ENCODE data around the gene GSDME.

The GSDME gene

DNA sequence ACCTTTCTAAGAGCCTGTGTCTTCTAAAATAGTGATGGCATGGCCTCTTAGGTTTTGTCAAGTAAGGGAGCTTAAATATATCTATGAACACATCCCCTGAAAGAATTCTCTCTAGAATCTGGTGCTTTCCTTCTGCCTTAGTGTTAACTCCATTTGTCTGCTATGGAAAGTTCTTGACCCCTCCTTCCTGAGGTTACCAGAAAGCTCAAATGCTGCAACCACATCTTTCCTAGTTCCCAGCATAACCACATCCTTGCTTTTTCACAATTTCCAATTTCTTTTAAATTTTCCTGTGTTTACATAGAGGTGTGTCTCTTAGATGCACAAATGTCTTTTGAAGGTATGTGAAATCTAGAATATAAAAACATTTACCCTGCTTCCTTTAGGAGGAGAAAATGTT, 16.4 kb upstream of the GSDME start:
- DNase-seq (ENCODE audit: low spot score), result no peak

DNA sequence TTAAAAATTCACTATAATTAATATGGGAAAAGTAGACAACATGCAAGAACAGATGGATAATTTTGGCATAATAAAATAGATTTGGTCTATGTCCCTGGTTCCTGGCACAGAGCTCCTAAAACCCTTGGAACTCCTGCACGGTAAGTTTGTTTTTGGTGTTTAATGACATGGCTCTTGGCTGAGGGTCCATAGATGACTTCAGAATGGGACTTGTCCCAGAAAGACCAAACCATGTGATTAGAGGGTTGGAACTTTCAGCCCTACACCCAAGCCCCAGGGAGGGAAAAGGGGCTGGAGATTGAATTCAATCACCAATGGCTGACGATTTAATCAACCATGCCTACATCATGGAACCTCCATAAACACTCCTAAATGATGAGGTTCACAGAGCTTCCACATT, 12.6 kb upstream of the GSDME start:
- no peak for DNase-seq (ENCODE audit: low spot score)

DNA sequence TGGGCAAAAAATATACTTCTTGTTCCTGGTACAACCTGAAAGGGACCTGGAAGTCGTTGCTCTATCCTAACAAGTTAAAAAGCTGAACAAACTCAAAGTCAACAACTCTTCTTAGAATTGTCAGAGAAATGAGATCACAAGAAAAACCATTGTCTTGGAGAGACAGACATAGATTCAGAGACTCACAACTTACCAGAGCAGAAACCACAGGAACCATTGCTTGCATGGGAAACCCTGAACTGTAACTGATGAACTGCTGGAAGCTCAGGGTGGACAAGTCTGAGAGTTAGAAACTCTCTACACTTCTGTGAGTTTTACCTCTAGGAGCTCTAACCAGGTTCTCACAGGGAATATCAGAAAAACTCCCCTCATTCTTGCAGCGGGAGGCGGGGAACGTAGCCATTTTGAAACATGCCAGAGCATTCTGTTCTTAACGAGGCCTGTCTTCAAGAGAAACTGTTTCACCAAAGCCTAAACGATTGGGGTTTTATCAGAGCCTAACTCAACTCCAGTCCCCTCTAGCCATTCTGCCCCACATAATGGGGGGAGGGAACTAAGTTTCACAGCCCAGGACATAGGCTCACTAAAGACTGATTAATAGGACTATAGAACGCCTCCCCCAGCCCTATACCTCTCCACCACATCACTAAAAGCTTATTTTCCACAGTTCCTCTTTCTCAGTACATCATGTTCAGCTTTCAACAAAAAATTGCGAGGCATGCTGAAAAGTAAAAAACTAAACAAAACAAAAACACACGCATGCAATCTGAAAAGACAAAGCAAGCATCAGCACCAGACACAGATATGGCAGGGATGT, 12.0 kb upstream of the GSDME start:
- DNase-seq (ENCODE audit: low spot score), result no peak

DNA sequence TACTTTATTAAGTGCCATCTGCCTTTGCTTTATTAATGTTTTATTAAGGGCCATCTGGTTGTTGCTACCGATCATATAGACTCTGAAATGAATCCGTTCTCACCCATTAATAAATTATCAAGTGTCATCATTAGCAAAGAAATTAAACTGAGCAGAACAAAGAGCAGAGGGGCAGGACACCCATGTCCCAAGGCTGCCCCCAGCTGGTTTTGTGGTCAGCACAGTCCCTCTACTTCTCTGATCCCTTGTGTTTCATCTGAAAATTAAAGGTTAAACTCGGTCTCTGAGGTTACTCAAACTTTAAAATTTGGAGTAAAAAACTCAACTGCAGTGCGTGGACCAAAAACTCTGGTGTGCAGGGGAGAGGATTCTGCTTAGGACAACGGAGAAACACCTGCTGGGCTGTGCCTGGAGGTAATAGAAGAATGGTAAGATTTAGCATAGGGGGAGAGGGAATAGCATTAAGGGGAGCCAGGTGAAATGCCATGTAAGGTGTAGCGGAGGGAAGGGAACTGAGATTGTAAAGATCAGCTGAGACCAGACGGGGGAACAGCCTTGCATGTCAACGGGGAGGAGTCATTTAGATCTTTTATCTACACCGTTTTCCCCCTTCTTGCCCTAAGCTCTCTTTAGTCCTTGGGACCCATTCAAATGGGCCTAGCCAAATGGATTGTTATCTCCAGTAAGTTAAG, 10.8 kb upstream of the GSDME start:
- DNase-seq (ENCODE audit: low spot score), result no peak

DNA sequence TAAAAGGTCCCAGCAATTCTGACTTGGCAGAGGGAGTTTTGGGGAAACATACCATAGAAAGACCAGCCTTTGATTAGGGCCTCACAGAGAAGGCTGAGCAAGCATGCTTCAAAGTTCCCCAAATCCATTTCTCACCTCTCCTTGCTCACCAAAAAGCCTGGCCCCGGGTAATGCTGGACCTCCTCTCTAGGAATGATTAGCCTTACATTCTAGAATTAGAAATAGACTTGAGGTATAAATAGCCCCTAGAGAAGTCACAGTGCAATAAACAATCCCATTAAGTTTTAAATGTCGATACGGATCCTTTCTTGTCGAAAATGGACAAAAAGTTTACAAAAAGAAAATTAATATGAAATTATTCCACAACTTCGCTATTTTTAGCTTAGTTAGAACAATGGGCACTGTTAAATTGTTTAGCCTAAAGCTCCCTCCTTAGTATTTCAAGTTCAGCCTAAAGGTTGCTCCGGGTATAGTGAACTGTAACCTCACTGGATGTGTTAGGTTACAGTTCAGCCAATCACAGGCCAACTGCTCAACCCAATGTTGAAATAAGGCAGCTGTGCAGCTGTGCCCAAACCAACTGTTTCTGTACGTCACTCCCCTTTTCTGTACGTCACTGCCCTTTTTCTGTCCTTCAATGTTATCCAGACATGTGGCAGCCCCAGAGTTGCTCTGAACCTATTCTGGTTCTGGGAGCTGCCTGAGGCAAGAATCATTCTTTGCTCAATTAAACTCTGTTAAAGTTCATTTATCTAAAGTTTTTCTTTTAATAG, 7.9 kb upstream of the GSDME start:
- DNase-seq (ENCODE audit: low spot score), result peak; percentile 29

DNA sequence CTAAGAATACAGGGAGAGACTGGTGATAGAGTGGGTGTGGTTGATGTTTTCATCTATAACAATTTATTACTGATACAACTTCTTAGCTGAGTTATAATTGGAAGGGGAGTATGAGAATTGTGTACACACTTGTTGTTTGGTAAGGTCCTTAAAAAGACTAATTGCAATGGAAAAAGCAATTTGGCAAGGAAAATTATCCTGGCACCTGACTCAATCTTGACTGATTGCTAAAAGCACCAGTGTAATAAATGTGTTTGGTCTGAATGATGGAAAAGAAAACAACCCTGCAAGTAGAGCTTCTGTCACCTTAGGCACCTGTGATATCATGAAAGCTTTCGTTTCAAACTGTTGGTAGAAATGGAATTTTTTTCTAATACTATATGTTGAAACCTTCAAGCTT, 6.7 kb upstream of the GSDME start:
- DNase-seq (ENCODE audit: low spot score), result no peak

DNA sequence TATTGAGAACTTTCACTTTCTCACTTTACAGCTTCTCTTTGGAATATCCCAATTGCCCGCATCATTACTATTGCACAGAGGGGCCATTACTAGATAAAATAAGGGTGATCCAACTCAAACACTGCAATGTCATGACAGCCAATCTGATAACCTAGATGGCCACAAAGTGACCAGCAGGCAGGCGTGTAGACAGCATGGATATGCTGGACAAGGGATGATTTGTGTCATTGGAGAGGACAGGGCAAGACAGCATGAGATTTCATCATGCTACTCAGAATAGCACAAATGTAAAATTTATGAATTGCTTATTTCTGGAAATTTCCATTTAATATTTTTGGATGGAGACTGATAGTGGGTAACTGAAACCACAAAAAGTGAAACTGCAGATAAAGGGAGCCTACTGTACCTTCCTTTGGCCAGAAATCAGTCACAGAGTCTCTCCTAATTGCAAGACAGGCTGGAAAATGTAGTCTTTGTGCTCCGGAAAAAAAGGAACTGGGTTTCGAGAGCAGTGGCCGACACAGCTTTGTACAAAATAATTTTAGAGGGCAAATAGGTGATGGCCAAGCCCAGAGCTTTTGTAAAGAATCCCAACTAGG, 6.1 kb upstream of the GSDME start:
- DNase-seq (ENCODE audit: low spot score), result no peak

DNA sequence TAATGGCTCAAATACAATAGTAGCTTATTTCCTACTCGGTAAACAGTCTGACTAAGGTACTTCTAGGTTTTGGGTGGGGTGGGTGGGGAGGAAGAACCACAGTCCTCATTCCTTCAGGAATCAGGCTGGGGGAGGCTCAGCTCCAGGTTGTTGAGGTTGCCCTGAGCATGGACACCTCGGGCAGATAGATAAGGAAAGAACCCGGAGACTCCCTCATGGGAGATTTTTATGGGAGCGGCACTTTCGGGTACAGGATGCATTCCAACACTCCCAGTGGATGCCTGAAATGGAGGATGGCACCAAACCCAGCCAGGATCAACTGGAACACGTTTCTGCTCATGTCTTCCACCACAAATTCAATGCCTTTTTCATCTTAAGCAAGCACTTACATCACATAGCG, 5.5 kb upstream of the GSDME start:
- DNase-seq (ENCODE audit: low spot score), result no peak

DNA sequence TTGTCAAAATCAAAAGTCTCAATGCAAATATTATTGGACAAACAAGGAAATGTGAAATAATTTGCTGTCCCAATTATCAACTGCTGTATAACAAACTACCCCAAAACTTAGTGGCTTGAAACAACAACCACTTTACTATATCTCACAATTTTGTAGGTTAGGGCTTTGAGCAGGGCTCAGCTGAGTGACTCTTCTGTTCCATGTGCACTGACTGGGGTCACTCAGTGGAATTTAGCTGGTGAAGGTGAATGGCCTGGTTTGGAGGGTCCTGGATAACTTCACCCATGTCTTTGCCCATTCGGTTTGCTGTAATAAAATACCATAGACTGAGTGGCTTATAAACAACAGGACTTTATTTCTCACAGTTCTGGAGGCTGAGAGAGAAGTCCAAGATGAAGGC, 3.7 kb upstream of the GSDME start:
- DNase-seq (ENCODE audit: low spot score), result no peak

DNA sequence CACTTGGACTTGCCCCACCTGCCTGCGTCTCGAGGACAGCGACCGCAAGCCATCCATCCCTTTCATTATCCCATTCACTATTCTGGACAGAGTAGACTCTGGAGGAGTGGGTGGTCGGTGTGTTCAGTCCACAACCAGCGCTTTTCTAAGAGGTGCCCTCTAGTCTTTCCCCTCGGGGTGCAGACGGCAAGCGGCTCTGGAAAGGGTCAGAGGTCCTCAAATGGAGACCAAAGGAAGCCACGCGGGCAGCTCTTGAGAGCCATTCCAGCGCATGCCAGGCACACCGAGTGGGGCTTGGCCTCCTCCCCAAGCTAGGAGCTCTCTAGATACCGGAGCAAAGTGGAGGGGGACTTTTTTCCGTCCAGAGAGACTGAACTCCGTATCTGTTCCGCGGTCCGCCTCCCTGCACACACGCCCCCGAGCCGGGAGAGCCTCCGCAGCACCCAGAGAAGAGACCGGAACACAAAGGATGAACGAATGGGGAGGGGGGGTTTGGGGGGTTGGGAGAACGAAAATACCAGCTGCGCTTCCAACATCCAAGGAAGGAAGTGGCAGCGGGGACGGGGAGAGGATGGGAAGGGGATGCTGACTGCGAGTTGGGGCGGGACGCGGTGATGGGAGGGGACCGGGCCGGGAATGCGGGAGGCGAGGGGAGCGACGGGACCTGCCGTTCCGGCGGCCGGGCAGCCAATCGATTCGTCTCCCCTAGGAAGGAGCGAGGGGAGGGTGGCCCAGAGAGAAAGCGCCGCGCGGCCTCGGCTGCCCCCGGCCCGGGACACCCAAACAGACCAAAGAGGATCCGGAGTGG, 515 bp downstream of the GSDME start:
- peak; percentile 56 for DNase-seq (ENCODE audit: low spot score)

DNA sequence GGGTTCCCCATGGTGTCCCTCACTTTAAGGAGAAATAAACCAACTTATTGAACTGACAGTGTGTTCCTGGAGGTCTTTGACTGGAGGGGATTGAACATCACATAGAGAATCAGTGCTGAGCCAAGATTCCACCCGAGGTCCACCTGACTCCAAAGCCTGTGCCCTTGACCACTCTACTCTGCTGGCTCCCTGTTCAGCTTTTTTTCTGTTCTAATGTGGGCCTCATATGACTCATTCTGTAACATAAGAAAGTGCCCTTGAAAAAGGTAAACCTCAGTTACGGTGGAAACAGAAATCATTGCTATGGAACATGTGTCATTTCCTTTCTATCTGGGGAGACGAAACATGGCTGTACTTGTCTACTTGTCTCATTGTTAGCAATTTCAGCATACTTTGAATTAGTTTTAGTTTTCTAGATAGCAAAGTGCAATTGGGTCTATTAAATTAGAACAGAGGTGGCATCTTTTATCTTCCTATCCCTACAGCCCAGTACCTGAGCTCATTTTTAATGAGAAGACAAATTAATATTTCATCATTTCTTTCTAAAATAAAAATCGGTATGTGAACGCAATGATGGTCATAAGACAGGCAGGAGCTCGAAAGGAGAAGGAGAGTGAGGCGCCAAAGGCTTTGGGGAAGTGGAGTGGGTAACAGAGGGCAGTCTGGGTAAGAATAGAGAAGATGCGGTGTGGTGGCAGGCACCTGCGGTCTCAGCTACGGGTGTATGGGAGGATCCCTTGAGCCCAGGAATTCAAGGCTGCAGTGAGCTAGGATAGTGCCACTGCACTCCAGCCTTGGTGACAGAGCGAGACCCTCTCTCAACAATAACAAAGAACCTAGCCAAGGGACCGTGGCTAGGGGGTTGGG, 1.5 kb downstream of the GSDME start:
- no peak for DNase-seq (ENCODE audit: low spot score)

DNA sequence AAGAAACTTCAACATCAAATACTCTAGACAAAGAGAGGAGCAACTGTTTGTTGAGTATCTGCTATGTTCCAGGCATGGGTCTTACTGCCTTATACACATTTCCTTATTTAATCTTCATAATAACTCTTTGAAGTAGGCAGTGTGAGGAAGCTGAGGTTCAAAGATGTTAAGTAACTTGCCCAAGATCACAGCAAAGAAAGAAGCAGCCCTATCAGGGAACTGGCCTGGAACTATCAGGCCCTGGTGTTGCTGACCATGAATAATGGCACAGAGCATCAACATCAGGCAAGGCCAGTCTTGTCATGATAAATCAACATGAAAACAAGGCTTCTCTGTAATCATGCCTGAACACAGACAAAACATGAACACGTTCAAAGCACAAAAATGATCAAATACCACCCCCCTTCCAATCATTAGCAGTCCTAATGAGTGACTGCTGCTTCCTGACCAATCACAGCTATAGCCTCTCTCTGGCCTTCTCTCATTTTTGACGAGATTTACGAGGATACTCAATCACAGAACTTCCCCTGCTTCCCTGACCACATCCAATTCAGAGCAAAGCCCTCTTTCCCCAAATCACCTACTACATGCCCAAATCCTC, 2.3 kb downstream of the GSDME start:
- no peak for DNase-seq (ENCODE audit: low spot score)

DNA sequence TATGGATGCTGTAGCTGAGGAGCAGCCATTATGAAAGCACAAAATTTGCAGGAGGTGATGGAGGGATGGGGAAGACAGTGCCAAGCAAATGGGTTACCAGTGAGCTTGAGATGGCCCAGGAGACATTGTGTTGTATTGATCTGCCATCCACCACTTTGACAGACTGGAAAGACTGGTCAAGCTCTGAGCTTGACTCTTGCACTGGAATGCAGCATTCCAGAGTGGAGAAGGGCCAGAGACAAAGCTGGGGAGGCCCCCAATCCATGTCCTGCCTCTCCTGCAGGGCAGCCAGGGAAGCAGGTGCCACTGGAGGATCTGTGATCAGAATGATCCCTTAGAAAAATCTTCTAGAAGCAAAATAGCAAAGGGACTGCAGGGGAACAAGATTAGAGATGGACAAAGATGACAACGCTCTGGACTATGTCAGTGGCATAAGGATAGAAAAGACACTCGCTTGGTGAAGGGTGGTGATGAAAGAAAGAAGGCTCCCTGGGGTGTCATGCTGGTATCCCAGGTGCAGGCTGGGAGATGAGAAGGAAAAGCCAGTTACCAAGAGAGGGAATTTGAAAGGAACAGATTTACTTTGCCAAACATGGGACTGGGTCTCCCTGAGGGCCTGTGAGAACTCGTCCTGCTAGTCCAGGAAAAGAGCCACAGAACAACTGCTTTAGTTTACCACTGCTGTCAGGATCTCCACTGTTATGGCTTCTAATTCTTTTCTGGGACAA, 5.0 kb downstream of the GSDME start:
- DNase-seq (ENCODE audit: low spot score), result peak; percentile 20

DNA sequence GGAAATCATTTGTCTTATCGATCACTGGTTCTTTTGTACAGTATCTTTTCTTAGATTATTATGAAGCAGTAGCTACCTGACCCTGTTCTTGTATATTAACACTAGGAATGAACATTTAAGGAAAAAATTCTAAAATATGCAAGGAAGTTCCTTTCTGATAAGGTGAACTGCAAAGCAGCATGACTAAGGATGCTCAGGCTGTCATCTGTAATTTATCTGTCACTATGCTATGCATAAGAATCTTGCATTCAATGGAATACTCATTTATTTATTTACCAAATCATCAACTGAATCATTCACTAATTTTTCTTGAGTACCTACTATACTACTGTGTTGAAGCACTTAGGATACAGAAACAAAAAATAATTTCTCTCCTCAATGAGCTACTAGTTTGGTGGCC, 5.8 kb downstream of the GSDME start:
- DNase-seq (ENCODE audit: low spot score), result no peak

DNA sequence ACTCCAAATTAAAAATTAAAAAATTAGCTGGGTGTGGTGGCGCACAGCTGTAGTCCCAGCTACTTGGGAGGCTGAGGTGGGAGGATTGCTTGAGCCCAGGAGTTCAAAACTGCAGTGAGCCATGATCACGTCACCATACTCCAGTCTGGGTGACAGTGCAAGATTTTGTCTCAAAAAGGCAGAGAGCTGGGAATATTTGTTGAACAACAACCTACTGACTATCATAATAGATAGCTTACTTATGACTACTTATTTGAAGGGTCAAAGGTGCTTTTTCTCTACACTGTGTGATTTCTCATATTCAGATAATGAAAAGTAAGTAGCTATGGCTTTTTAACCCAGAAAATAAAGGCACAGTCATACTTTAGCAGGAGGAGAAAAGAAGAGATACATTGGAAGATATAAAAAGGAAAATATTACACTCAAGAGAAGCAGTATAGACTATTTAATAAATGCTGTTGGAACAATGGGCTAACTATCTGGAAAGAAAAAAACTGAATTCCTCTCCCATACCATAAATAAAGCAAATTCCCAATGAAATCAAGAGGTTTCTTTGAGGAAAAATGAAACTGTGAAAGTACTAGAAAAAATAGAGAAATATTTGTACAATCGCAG, 6.7 kb downstream of the GSDME start:
- DNase-seq (ENCODE audit: low spot score), result no peak

DNA sequence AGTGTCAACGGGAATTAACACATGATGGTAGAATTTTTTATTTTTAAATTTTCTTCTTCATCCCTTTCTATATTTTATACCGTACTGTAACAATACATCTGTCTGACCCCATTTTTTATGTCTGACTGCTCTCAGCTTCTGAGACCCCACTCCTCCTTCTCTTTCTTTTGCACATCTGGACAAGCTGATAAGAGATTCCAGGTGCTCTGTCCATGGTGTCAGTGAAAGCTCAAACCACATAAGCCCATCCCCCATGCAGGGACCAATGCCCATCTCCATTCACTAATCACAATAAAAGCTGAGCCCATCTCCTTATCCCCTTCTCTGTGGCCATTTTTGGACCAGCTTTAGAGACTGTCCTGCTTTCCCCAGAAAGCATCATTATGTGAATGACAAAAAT, 8.7 kb downstream of the GSDME start:
- DNase-seq (ENCODE audit: low spot score), result no peak

DNA sequence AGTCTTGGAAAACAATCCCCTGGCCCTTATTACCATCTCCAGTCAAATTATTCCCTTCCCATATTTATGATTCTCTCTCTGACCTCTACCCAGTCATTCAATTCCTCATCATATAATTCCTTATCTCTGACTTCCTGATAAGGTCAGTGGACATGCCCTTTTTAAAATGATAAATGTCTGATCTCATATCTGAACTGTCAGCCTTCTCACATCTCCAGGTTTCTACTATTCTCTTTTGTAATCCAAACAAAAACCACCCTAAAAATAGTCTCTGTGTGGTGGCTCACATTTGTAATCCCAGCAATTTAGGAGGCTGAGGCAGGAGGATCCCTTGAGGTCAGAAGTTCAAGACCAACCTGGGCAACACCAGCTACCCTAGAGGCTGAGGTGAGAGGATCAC, 11.9 kb downstream of the GSDME start:
- DNase-seq (ENCODE audit: low spot score), result no peak

DNA sequence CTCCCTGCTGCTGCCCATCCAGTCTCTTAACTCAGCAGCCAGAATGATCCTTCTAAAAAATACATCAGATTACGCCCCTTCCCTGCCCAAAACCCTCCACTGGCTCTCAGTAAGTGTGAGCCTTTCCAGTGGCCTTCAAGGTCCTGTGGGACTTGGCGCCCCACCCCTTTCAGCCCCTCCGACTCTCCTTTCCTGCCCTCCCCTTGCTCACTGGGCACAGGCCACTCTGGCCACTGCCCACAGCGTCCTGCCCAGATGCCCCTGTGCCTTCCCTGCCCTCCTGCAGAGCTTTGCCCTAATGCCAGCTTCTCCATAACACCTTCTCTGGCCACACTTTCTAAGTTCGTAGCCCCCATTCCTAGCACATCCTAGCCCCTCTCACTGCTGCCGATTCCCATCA, 13.8 kb downstream of the GSDME start:
- no peak for DNase-seq (ENCODE audit: low spot score)
